ENCODE measurements around the gene C1QA.
"Not testable (repeated sequence)": the region's sequence is repeated elsewhere in the genome, so short reads cannot be mapped to it uniquely, and the experiment has no call there.

The C1QA gene

DNA sequence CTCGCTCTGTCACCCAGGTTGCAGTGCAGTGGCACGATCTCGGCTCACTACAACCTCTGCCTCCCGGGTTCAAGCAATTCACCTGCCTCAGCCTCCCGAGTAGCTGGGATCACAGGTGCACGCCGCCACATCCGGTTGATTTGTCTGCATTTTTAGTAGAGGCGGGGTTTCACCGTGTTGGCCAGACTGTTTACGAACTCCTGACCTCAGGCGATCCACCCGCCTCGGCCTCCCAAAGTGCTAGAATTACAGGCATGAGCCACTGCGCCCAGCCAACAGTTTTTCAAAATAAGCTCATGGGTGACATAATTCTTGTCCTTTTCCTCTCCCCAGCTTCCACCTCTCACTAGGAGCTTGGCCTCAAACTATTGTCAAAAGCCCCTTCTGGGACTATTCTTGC is 39.7 kb downstream of the C1QA start:
- DNase-seq, result not testable (repeated sequence)

DNA sequence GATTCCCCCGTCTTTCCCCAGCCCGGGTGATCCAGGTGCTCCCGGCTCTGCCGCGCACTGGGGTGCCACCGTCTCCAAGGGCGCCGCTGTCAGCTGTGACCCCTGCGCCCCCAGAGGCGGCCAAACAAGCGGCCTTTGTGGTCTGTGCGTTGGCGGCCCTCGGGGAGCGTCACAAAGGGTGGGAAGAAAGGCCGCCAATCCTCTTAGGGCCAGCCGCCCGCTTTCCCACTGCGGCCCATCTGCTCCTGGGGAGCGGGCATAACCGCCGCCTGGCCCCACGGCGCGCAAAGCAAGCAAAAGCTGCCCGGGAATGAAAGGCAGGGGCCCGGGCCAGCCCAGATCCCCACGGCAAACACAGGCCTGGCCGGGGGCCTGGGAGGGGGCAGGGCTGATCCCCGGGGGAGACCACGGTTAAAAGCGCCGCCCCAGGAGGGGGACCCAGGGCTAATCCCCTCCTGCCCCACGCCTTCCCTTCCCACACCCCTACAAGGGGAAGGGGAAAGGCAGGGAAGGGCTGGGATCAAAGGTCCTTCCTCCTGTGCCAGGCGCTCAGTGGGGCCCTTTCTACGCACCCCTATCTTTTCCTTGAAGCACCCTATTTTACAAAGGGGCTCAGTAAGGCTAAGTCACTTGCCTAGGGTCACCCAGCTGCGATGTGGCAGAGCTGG is 40.6 kb downstream of the C1QA start:
- no peak for DNase-seq

DNA sequence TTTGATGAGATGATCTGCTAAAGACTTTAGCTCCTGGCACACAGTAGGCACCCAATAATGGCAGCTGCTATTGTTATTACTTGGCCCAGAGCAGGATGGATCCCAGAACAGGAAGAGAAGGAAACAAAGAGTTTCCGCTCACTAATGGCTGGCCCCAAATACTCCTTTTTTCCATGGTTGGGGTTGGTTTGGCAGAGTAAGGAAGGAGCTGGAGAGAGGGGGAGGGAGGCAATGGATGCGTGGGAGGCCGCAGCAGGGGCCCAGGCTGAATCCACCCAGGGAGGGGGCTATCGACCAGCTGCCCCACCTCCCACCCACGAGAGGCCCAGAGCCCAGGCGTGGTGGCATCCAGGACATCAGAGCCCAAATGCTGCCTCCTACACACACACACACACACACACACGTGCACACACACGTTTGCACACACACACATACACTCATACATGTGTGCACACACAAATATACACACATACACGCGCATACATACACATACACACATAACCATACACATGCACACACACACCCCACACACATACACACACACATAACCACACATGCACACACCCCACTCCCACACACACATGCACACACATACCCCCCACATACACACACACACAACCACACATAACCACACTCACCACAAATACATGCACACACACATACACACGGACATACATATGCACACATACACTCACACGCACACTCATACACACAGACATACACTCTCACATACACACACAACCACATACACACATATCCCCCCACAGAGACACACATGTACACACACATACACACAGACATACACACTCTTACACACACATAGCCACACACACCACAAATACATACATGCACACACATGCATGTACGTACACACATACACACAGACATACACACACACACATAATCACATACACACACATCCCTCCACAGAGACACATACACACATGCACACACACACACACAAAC is 41.8 kb downstream of the C1QA start:
- no peak for DNase-seq

DNA sequence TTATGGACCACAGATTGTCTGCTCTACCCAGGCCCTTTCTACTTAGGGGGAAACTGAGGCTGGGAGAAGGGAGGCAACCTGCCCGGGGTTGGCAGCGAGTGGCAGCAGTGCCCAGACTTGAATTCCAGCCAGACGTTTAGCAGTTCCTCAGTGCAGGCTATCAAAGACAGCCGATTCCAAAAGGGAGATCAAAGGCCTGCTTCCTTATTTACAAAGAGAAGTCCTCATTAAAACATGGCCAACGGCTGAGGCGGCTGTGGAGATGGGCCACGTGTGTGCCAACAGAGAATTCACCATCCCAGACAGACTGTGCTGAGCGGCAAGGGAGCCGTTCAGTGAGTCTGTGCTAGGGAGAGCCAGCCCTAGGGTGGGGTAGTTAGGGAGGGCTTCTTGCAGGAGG is 44.3 kb downstream of the C1QA start:
- DNase-seq, result no peak

DNA sequence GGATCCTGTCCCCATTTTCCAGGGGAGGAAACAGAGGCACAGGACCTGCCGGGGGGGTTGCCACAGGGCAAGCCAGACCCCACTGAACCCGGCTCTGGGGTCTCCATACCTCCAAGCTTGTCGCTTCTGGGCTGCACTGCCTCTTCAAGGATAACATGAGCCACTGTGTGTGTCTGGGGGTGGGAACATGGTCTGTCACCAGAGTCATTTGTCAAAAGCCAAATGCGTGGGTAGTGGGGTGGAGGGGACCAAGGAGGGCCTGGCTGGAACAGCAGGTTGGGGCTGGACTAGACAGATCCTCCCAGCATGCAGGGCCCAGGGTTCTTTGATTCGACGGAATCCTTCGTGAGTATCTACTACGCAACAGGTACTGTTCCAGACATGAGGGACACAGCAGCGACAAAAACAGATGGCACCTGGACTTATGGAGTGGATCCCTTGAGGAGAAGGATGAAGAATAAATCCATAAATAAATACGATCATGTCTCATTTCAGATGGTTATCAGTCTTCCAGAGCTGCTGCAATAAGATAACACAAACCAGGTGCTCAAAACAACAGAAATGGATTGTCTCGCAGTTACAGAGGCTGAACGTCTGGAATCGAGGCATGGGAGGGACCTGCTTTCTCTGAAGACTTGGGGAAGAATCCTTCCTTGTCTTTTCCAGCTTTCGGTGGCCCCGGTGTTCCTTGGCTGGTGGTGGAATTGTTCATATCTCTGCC is 45.3 kb downstream of the C1QA start:
- DNase-seq, result no peak

DNA sequence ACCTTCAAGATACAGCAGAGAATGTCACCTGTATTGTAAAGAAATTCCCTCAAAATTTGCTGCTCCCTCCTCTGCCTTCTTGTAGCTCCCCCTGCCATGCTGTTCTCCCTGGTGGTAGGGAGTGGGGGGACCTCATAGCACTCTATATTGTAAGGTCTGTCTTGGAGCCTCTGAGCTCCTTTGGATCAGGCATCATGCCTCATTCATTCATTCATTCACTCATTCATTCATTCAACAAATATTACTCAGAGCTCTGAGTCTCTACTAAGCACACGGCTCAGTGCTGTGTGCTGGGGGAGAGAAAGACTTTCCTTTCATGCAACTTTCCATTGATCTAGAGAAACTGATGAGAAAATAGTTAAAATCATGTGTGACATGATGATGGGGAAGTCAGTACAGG is 47.1 kb downstream of the C1QA start:
- DNase-seq, result no peak

DNA sequence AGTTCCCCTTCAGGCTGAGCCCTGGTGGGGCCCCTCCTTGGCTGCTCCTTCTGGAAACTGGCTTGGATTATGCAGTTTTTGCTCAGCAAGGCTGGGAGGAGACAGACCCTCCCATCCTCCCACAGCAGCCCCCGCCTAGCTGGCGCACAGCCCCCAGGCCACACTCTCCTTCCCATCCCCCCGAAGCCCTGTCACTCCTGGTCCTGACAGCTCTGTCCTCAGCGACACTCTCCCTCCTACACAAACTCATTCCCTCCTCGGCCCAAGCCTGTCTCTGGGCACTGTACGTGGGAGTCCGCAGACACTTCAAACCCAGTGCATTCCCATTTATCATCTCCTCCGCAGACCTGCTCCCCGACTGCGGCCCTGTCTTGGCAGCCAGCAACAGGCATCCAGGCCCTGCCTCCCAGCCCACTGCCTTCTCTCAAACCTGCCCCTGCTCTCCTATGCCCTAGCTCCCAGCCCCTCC is 49.2 kb downstream of the C1QA start:
- DNase-seq, result no peak

DNA sequence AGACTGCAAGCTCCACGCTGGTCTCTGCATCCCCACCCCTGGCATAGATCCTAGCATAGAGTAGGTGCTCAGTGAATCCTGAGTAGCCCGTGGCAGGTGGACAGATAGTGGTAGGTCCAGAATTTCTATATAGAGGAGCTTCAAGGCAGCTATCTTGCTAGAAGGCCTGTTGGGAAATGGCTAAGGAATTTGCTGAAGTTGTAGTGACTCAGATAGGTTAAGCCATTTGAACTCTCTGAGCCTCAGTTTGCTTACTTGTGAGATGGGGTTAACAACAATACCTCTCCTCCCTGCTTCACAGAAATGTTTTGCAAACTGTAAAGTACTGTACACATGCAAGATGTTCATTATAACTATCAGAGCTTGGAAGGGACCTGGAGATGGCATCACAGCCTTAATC is 50.8 kb downstream of the C1QA start:
- DNase-seq, result no peak

DNA sequence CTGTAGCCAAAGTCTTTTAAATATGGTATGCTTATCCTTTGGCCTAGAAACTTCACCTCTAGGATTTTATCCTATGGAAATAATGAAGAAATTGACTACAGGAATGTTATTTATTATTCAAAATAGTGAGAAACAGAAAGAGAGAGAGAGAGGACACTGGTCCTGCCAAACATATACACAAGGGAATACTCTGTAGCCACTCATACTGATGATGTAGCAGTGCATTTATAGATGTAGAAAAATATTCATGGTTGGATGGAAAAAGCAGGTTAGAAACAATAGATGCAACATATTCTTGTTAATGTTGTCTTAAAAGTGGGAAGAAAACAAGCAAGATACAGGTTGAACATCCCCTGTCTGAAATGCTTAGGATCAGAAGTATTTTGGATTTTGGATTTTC is 52.0 kb downstream of the C1QA start:
- DNase-seq, result no peak
